Omental fat pad (tissue), 4 donors: Measurements from ENCODE around the gene ZEB1. TPM values are rescaled to one million over a fixed set of nuclear protein-coding genes. Genes with fewer than 3 reads are reported as not detected.

Source experiments
- ATAC-seq: fragments of 150-250 bp; one replicate; pipeline ENCODE4 v1.9.1; 2016; ENCODE audit warnings: mild to moderate bottlenecking, moderate library complexity; ENCODE audit not compliant: low FRiP score
- DNase-seq: peaks from one replicate; pipeline ENCODE4 v3.0.0-alpha.2; 2019; ENCODE audit warnings: low spot score
- CTCF ChIP-seq, 3 donors: fragments of 450-650 bp; IDR thresholded peaks; one replicate each; pipeline ENCODE4 v1.5.1; 2016 to 2017; ENCODE audit warnings: antibody characterized with exemption in 3 of 3, mild to moderate bottlenecking in 3 of 3, moderate library complexity in 2 of 3
- total RNA-seq, 4 donors: library from RNA; depleted of rRNA; stranded (reverse); fragments of >200 nt; gene quantifications; one replicate each; pipeline ENCODE4 v1.1.0, GENCODE V29; 2016

ZEB1 gene
- 100 to 1,000 TPM in 1 of 4 donors, 10 to 100 TPM in 3; 56.6 to 128 (median 71.9) TPM for total RNA-seq

- peak; percentile 79 for DNase-seq
- peak; percentile 83 for ATAC-seq
- TF ChIP-seq CTCF (IDR thresholded peaks at IDR 0.05): no peak
These were observed at the start of gene ZEB1 for GRCh38 chr10:31318854-31319601. Gene ZEB1 (plus strand): TSS chr10:31319216. CDS start chr10:31319235, 19 bp downstream.

GRCh38 chr10:31270954-31271353, 48.1 kb upstream of the ZEB1 start:
- no peak for DNase-seq
- TF ChIP-seq CTCF (IDR thresholded peaks at IDR 0.05): no peak
- ATAC-seq: no peak

- ATAC-seq (no peak), DNase-seq (no peak)
- no peak for TF ChIP-seq CTCF (IDR thresholded peaks at IDR 0.05)
These were observed 46.2 kb upstream of the ZEB1 start for GRCh38 chr10:31272841-31273240.

GRCh38 chr10:31273789-31274188, 45.2 kb upstream of the ZEB1 start:
- TF ChIP-seq CTCF (IDR thresholded peaks at IDR 0.05): no peak

GRCh38 chr10:31274310-31274709, 44.7 kb upstream of the ZEB1 start:
- DNase-seq (no peak), ATAC-seq (no peak)
- TF ChIP-seq CTCF (IDR thresholded peaks at IDR 0.05): no peak

More at GRCh38 chr10:31273789-31274188, 45.2 kb upstream of the ZEB1 start:
- no peak for DNase-seq
- ATAC-seq: no peak

- DNase-seq: no peak
- ATAC-seq: no peak
- no peak for TF ChIP-seq CTCF (IDR thresholded peaks at IDR 0.05)
These were observed 40.6 kb upstream of the ZEB1 start for GRCh38 chr10:31278279-31278941.

- no peak for DNase-seq
- no peak for TF ChIP-seq CTCF (IDR thresholded peaks at IDR 0.05)
- no peak for ATAC-seq
These were observed 38.0 kb upstream of the ZEB1 start for GRCh38 chr10:31280972-31281371.
